RWPE1 (cell line): Measurements from ENCODE around the gene HAPLN1.
"Not testable (repeated sequence)": the region's sequence is repeated elsewhere in the genome, so short reads cannot be mapped to it uniquely, and the experiment has no call there.

ENCODE experiments used
- CTCF ChIA-PET: fragments of 350-600 bp; sonication (Branson Sonifier 250); formaldehyde crosslinking; extraction: SDS; loops from one replicate; lab custom pipeline; 2021; lab: Yijun Ruan, JAX
- POLR2A ChIA-PET: fragments of 400-600 bp; formaldehyde crosslinking; extraction: SDS; loops from one replicate; lab custom pipeline; 2020; ENCODE audit warnings: antibody characterized with exemption; ENCODE audit not compliant: low non-redundant PET; lab: Yijun Ruan, JAX
- DNase-seq: peaks from one replicate; pipeline ENCODE4 v3.0.0; 2012; ENCODE audit warnings: low spot score
- H3K27ac ChIP-seq: fragments of 450-650 bp; 2 replicates; pipeline ENCODE4 v1.5.1; 2017
- CTCF ChIP-seq: fragments of 450-650 bp; conservative IDR thresholded peaks from 2 replicates; pipeline ENCODE4 v1.5.1; 2017; ENCODE audit warnings: low read depth, mild to moderate bottlenecking

The HAPLN1 gene

GRCh38 chr5:83750749-83751148 lies 30.1 kb upstream of the HAPLN1 start:
- no peak for TF ChIP-seq CTCF
- POLR2A ChIA-PET = no interaction called here
- H3K27ac ChIP-seq = no peak overlapping the region
- no peak for DNase-seq
- CTCF ChIA-PET = no interaction called here

GRCh38 chr5:83745816-83746215 lies 25.2 kb upstream of the HAPLN1 start:
- ChIA-PET CTCF (no interaction called here), POLR2A (no interaction called here)
- TF ChIP-seq CTCF = no peak
- no peak overlapping the region for H3K27ac ChIP-seq
- DNase-seq = no peak

- TF ChIP-seq CTCF = no peak
- ChIA-PET POLR2A (no interaction called here), CTCF (no interaction called here)
- no peak overlapping the region for H3K27ac ChIP-seq
- DNase-seq = no peak
Observed at GRCh38 chr5:83744821-83745220, 24.2 kb upstream of the HAPLN1 start.

- no peak for TF ChIP-seq CTCF
- no peak overlapping the region for H3K27ac ChIP-seq
- POLR2A ChIA-PET = no interaction called here
- CTCF ChIA-PET = interaction anchor here (0.6 kb wide), 3 partner anchors 108 to 1311 kb away, joined by 3 read pairs; no protein-coding TSS in a partner anchor
- no peak for DNase-seq
Observed at GRCh38 chr5:83742089-83742488, 21.4 kb upstream of the HAPLN1 start.

- no peak for DNase-seq
- CTCF ChIA-PET = interaction anchor here (0.6 kb wide), 2 partner anchors 108 to 136 kb away, joined by 3 read pairs; no protein-coding TSS in a partner anchor
- H3K27ac ChIP-seq = no peak overlapping the region
- no peak for TF ChIP-seq CTCF
- POLR2A ChIA-PET = no interaction called here
Observed at GRCh38 chr5:83741571-83741970, 20.9 kb upstream of the HAPLN1 start.

GRCh38 chr5:83740741-83741140 lies 20.1 kb upstream of the HAPLN1 start:
- TF ChIP-seq CTCF = no peak
- H3K27ac ChIP-seq = no peak overlapping the region
- ChIA-PET CTCF (interaction anchor here (0.7 kb wide), 1 partner anchor 174 kb away, joined by 3 read pairs; no protein-coding TSS in a partner anchor), POLR2A (no interaction called here)
- no peak for DNase-seq

- POLR2A ChIA-PET, H3K27ac ChIP-seq, DNase-seq, CTCF ChIA-PET: not testable (repeated sequence)
Observed at GRCh38 chr5:83736169-83736568, 15.5 kb upstream of the HAPLN1 start.

GRCh38 chr5:83735058-83735457 lies 14.4 kb upstream of the HAPLN1 start:
- POLR2A ChIA-PET, CTCF ChIA-PET, DNase-seq, H3K27ac ChIP-seq: not testable (repeated sequence)
